SJCRH30 (cell line): ENCODE measurements around the gene KLHDC9. TPM values are rescaled to one million over a fixed set of nuclear protein-coding genes. Genes with fewer than 3 reads are reported as not detected.

ENCODE experiments used
- total RNA-seq: library from RNA; depleted of rRNA; stranded (reverse); fragments of >200 nt; shearing (Covaris generic); gene quantifications from 2 replicates; pipeline ENCODE4 v1.2.3, GENCODE V29; 2014; rRNA removed

KLHDC9 gene
- total RNA-seq, 1 experiment from 2014 or later = not detected

Other genes with a start within 250 kb of the KLHDC9 start
- gene CD244, start 235.5 kb upstream of the KLHDC9 start, total RNA-seq = not detected in 2 replicates
- gene ITLN1, start 213.2 kb upstream of the KLHDC9 start, total RNA-seq = not detected in 2 replicates
- not detected in 2 replicates for gene ITLN2, start 143.6 kb upstream of the KLHDC9 start, total RNA-seq
- not detected in 2 replicates for gene F11R, start 77.2 kb upstream of the KLHDC9 start, total RNA-seq
- gene TSTD1, start 59.4 kb upstream of the KLHDC9 start, total RNA-seq = not detected in 2 replicates
- 65.6 and 66.4 TPM in 2 replicates for gene USF1, start 52.4 kb upstream of the KLHDC9 start, total RNA-seq
- 0.12 and 0.23 TPM in 2 replicates for gene ARHGAP30, start 28.5 kb upstream of the KLHDC9 start, total RNA-seq
- gene NECTIN4, start 8.8 kb upstream of the KLHDC9 start, total RNA-seq = 0.04 TPM in 1 of 2 replicates, not detected in the other
- gene PFDN2, start 19.7 kb downstream of the KLHDC9 start, total RNA-seq = 78.2 and 78.5 TPM in 2 replicates
- gene NIT1, start 19.7 kb downstream of the KLHDC9 start, total RNA-seq = 12.8 and 17.2 TPM in 2 replicates
- 19.4 and 24.1 TPM in 2 replicates for gene DEDD, start 34.3 kb downstream of the KLHDC9 start, total RNA-seq
- 51.6 and 53.0 TPM in 2 replicates for gene UFC1, start 55.6 kb downstream of the KLHDC9 start, total RNA-seq
- gene USP21, start 61.1 kb downstream of the KLHDC9 start, total RNA-seq = 16.0 and 17.6 TPM in 2 replicates
- gene PPOX, start 68.1 kb downstream of the KLHDC9 start, total RNA-seq = 11.1 and 13.5 TPM in 2 replicates
- gene B4GALT3, start 79.1 kb downstream of the KLHDC9 start, total RNA-seq = 31.4 and 36.3 TPM in 2 replicates
- gene ADAMTS4, start 100.7 kb downstream of the KLHDC9 start, total RNA-seq = 9.6 and 11.0 TPM in 2 replicates
- gene NDUFS2, start 104.0 kb downstream of the KLHDC9 start, total RNA-seq = 60.3 and 60.5 TPM in 2 replicates
- gene FCER1G, start 116.9 kb downstream of the KLHDC9 start, total RNA-seq = 0.28 and 0.30 TPM in 2 replicates
- gene APOA2, start 125.3 kb downstream of the KLHDC9 start, total RNA-seq = not detected in 2 replicates
- 8.0 and 8.9 TPM in 2 replicates for gene TOMM40L, start 127.7 kb downstream of the KLHDC9 start, total RNA-seq
- not detected in 2 replicates for gene NR1I3, start 139.8 kb downstream of the KLHDC9 start, total RNA-seq
- 0.28 TPM in 1 of 2 replicates, not detected in the other for gene PCP4L1, start 160.4 kb downstream of the KLHDC9 start, total RNA-seq
- 0.71 and 1.1 TPM in 2 replicates for gene MPZ, start 211.6 kb downstream of the KLHDC9 start, total RNA-seq
- gene SDHC, start 216.0 kb downstream of the KLHDC9 start, total RNA-seq = 53.8 and 61.8 TPM in 2 replicates